IMR-90 (cell line): ENCODE data around the gene MUC5B. TPM values are rescaled to one million over a fixed set of nuclear protein-coding genes. Genes with fewer than 3 reads are reported as not detected.

Source experiments
- ATAC-seq: fragments of 200-7000 bp; cut with Tn5 transposase; 2 replicates; pipeline ENCODE4 v1.9.1; 2020; ENCODE audit warnings: low read depth, mild to moderate bottlenecking, moderate library complexity
- BruUV-seq: library from RNA; stranded (reverse); fragments of 400-500 nt; replicated peaks from 2 replicates; lab custom pipeline; 2021; lab: Mats Ljungman, UMichigan
- CTCF ChIA-PET: fragments of 300-600 bp; formaldehyde crosslinking; extraction: SDS; loops from one replicate; lab custom pipeline; 2021; ENCODE audit warnings: antibody characterized with exemption; lab: Yijun Ruan, JAX
- POLR2A ChIA-PET: fragments of 300-600 bp; sonication (Branson Sonifier 250); formaldehyde crosslinking; loops from one replicate; lab custom pipeline; 2022; ENCODE audit warnings: antibody characterized with exemption; ENCODE audit not compliant: unreplicated experiment; lab: Charles Lee
- DNase-seq: peaks from one replicate; pipeline ENCODE4 v3.0.0; 2013
- H2AFZ ChIP-seq: replicated peaks from 2 replicates; pipeline ENCODE3; 2013; ENCODE audit warnings: low read length, mild to moderate bottlenecking; ENCODE audit not compliant: poor library complexity
- H2AK5ac ChIP-seq: 2 replicates; pipeline ENCODE4 v1.6.1; 2013; ENCODE audit warnings: low read depth, low read length, inconsistent platforms
- H2AK9ac ChIP-seq: replicated peaks from 2 replicates; pipeline ENCODE3; 2013; ENCODE audit warnings: mild to moderate bottlenecking, low read depth, low read length, moderate library complexity; ENCODE audit not compliant: poor library complexity
- H2BK120ac ChIP-seq: 2 replicates; pipeline ENCODE4 v1.6.1; 2013; ENCODE audit warnings: low read depth, low read length, inconsistent platforms
- H2BK15ac ChIP-seq: 3 replicates; pipeline ENCODE4 v1.6.1; 2013; ENCODE audit warnings: low read depth, low read length, inconsistent platforms
- H2BK20ac ChIP-seq: 2 replicates; pipeline ENCODE4 v1.6.1; 2013; ENCODE audit warnings: low read depth, mild to moderate bottlenecking, inconsistent platforms, low read length, moderate library complexity
- H2BK5ac ChIP-seq: 2 replicates; pipeline ENCODE4 v1.6.1; 2013; ENCODE audit warnings: mild to moderate bottlenecking, low read depth, low read length, inconsistent platforms; ENCODE audit not compliant: poor library complexity, severe bottlenecking
- H3K14ac ChIP-seq: replicated peaks from 2 replicates; pipeline ENCODE4 v1.6.1; 2013; ENCODE audit warnings: low read depth, low read length, inconsistent platforms
- H3K18ac ChIP-seq: 2 replicates; pipeline ENCODE4 v1.6.1; 2013; ENCODE audit warnings: low read depth, low read length, control low read depth
- H3K23ac ChIP-seq: 2 replicates; pipeline ENCODE4 v1.6.1; 2013; ENCODE audit warnings: low read depth, low read length, inconsistent platforms
- H3K27ac ChIP-seq: 2 replicates; pipeline ENCODE4 v1.5.1; 2013; ENCODE audit warnings: mild to moderate bottlenecking, control low read depth, low read length; ENCODE audit not compliant: insufficient read depth
- H3K27me3 ChIP-seq: 2 replicates; pipeline ENCODE4 v1.6.1; 2013; ENCODE audit warnings: low read length; ENCODE audit not compliant: control insufficient read depth, insufficient read depth
- H3K36me3 ChIP-seq: 2 replicates; pipeline ENCODE4 v1.6.1; 2013; ENCODE audit warnings: low read length, mixed read lengths; ENCODE audit not compliant: control insufficient read depth, insufficient read depth
- H3K4ac ChIP-seq: 2 replicates; pipeline ENCODE4 v1.6.1; 2013; ENCODE audit warnings: low read depth, low read length, inconsistent platforms
- H3K4me1 ChIP-seq: 2 replicates; pipeline ENCODE4 v1.6.1; 2013; ENCODE audit warnings: low read length, mixed read lengths; ENCODE audit not compliant: control insufficient read depth, insufficient read depth
- H3K4me2 ChIP-seq: 2 replicates; pipeline ENCODE4 v1.6.1; 2013; ENCODE audit warnings: low read depth, mild to moderate bottlenecking, control low read depth, low read length, moderate library complexity
- H3K4me3 ChIP-seq: 2 replicates; pipeline ENCODE4 v1.5.1; 2013; ENCODE audit warnings: low read depth, mild to moderate bottlenecking, control low read depth, low read length, moderate library complexity; ENCODE audit not compliant: insufficient read depth
- H3K56ac ChIP-seq: 2 replicates; pipeline ENCODE4 v1.6.1; 2013; ENCODE audit warnings: low read length, inconsistent platforms; ENCODE audit not compliant: insufficient read depth; ENCODE audit errors: extremely low read depth
- H3K79me1 ChIP-seq, 2 experiments: 2 replicates each; pipeline ENCODE4 v1.6.1; 2013; ENCODE audit warnings: low read length in 2 of 2, inconsistent platforms in 1 of 2, low read depth in 1 of 2
- H3K9ac ChIP-seq: 2 replicates; pipeline ENCODE4 v1.6.1; 2013; ENCODE audit warnings: low read depth, low read length, control low read depth
- H3K9me1 ChIP-seq: 2 replicates; pipeline ENCODE4 v1.6.1; 2013; ENCODE audit warnings: low read length, inconsistent platforms; ENCODE audit not compliant: insufficient read depth
- H3K9me3 ChIP-seq: 2 replicates; pipeline ENCODE4 v1.6.1; 2013; ENCODE audit warnings: low read length; ENCODE audit not compliant: control insufficient read depth, insufficient read depth
- H4K20me1 ChIP-seq: 2 replicates; pipeline ENCODE4 v1.6.1; 2013; ENCODE audit warnings: low read length, inconsistent platforms; ENCODE audit not compliant: insufficient read depth
- H4K5ac ChIP-seq: 2 replicates; pipeline ENCODE4 v1.6.1; 2013; ENCODE audit warnings: mild to moderate bottlenecking, low read depth, low read length, control low read depth
- H4K8ac ChIP-seq, 2 experiments: 2 replicates each; pipeline ENCODE4 v1.6.1; 2013; ENCODE audit warnings: low read depth in 2 of 2, low read length in 2 of 2, control low read depth in 1 of 2, inconsistent platforms in 1 of 2
- H4K91ac ChIP-seq: 2 replicates; pipeline ENCODE4 v1.6.1; 2013; ENCODE audit warnings: low read depth, low read length, inconsistent platforms; ENCODE audit not compliant: insufficient read depth
- BHLHE40 ChIP-seq: fragments of 150-350 bp; IDR thresholded peaks from 2 replicates; pipeline ENCODE4 v1.6.1; 2016; ENCODE audit warnings: mild to moderate bottlenecking, low read depth, low read length
- CEBPB ChIP-seq: IDR thresholded peaks from 2 replicates; pipeline ENCODE4 v1.6.1; 2012; ENCODE audit warnings: low read depth, low read length, improper control_type of control experiment
- CHD1 ChIP-seq: IDR thresholded peaks from 2 replicates; pipeline ENCODE4 v1.6.1; 2012; ENCODE audit warnings: low read depth, low read length, improper control_type of control experiment
- FOS ChIP-seq: fragments of 150-350 bp; IDR thresholded peaks from 2 replicates; pipeline ENCODE4 v1.6.1; 2016; ENCODE audit warnings: low read depth, low read length
- MAFK ChIP-seq: IDR thresholded peaks from 2 replicates; pipeline ENCODE4 v1.6.1; 2012; ENCODE audit warnings: low read depth, low read length, improper control_type of control experiment
- MAZ ChIP-seq: IDR thresholded peaks from 2 replicates; pipeline ENCODE4 v1.6.1; 2012; ENCODE audit warnings: low read depth, mild to moderate bottlenecking, low read length, improper control_type of control experiment, moderate library complexity, borderline replicate concordance
- MXI1 ChIP-seq: IDR thresholded peaks from 2 replicates; pipeline ENCODE4 v1.6.1; 2012; ENCODE audit warnings: low read depth, mild to moderate bottlenecking, low read length, moderate library complexity, borderline replicate concordance
- NFE2L2 ChIP-seq: fragments of 150-350 bp; IDR thresholded peaks from 2 replicates; pipeline ENCODE4 v1.6.1; 2016; ENCODE audit warnings: low read depth, mild to moderate bottlenecking, low read length
- POLR2A ChIP-seq: IDR thresholded peaks from 2 replicates; pipeline ENCODE4 v1.6.1; 2012; ENCODE audit warnings: mild to moderate bottlenecking, low read depth, low read length
- RAD21 ChIP-seq: IDR thresholded peaks from 2 replicates; pipeline ENCODE4 v1.6.1; 2012; ENCODE audit warnings: low read length, improper control_type of control experiment
- RCOR1 ChIP-seq: IDR thresholded peaks from 2 replicates; pipeline ENCODE4 v1.6.1; 2012; ENCODE audit warnings: mild to moderate bottlenecking, low read length, improper control_type of control experiment; ENCODE audit not compliant: insufficient replicate concordance
- RFX5 ChIP-seq: IDR thresholded peaks from 2 replicates; pipeline ENCODE4 v1.8.0; 2012; ENCODE audit warnings: low read depth, mild to moderate bottlenecking, low read length, moderate library complexity
- SMC3 ChIP-seq: fragments of 150-350 bp; IDR thresholded peaks from 2 replicates; pipeline ENCODE4 v1.6.1; 2016; ENCODE audit warnings: low read depth, mild to moderate bottlenecking, antibody characterized with exemption, low read length, moderate library complexity
- WGBS, 2 experiments: methylation state at CpG; one replicate each; pipeline versions ENCODE4 v1.1.5 to v1.1.7; 2013; ENCODE audit warnings: missing lambda C conversion rate in 2 of 2; ENCODE audit not compliant: insufficient read length in 1 of 2; ENCODE audit errors: extremely low coverage in 2 of 2; 5-methylcytosine and 5-hydroxymethylcytosine counted together
- dilution Hi-C: fragments of 300-500 bp; cut with HindIII; formaldehyde crosslinking; loops from one replicate; pipeline ENCODE4 v1.14.3; 2018; ENCODE audit warnings: low sequenced_read_pairs; ENCODE audit not compliant: unreplicated experiment
- in situ Hi-C: fragments of 300-500 bp; cut with MboI; formaldehyde crosslinking; loops from 3 replicates; pipeline ENCODE4 v1.14.3; 2019; ENCODE audit warnings: low sequenced_read_pairs, inconsistent platforms, mixed read lengths
- intact Hi-C: fragments of 100-400 bp; cut with micrococcal nuclease; formaldehyde crosslinking; loops from 2 replicates; pipeline ENCODE4 v1.10.0; 2022
- polyA plus RNA-seq, 3 experiments: library from polyadenylated mRNA; depleted of rRNA; stranded (reverse); fragments of >200 nt; gene quantifications; 2 replicates each; pipeline ENCODE4 v1.2.3, GENCODE V29; 2012; ENCODE audit warnings: low replicate concordance in 1 of 3
- total RNA-seq: library from RNA; depleted of rRNA; stranded (reverse); fragments of >200 nt; gene quantifications from 2 replicates; pipeline ENCODE4 v1.2.3, GENCODE V29; 2012
- TF ChIP-seq, protein P1 (sequence below): fragments of 150-350 bp; IDR thresholded peaks from 2 replicates; pipeline ENCODE4 v1.6.1; 2016; ENCODE audit warnings: low read depth, mild to moderate bottlenecking, low read length, moderate library complexity, borderline replicate concordance
- TF ChIP-seq, protein P2 (sequence below): conservative IDR thresholded peaks from 2 replicates; pipeline ENCODE4 v1.5.1; 2012; ENCODE audit warnings: mild to moderate bottlenecking, low read depth, low read length, improper control_type of control experiment

The MUC5B gene
- total and polyA plus RNA-seq, 2 of the 4 experiments (the other 2 are of a cell fraction), result not detected

DNA sequence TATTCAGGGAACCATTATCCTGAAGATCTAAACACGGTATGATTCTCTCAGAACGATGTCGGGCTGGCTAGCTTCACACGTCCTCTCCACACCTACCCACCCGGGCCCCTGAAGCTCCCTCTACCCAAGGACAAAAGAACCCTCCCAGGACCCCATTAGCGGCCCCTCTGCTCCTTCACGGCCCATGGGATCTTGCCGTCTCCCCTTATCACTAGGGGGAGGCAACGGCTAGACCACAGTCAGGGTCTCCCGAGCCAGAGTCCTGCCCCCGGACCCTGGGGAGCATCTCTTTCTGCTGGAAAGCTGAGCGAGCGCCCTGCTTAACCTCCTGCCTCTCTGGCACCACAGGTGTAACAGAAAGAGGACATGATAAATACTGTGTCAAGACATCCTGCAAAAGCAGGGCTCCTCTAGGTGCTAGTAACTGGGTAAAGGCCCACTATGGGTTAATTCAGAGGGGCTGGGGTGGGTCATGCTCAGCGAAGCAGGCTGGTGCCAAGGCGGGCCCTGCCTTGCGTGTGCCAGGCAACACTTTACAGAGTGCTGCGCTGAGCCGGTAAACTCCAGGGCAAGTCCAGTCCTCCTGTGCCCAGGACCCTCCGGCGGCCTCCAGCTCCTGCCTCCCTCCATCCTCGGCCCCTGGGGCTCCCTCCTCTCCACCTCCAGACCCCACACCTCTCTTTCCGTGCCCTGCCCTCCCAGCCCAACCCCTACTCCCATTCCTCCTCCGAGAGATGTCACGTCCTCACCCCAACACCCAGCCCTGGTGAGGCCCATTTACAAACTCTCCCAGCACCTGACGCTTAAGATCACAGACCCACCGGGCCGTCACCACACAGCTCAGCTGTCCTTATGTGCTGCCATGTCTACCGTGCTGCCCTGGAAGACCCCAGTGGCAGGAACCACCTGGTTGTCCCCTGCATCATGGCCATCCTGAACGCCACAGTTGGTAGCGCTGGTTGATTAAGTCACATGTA, 83.6 kb downstream of the MUC5B start:
- H3K27ac ChIP-seq, result no peak overlapping the region
- peaks cover 9% of the 10 kb centered on the region; the same call in 1 of the 2 replicates for H3K36me3 ChIP-seq
- H3K14ac ChIP-seq, result no peak overlapping the region
- H4K20me1 ChIP-seq, result peaks cover 70% of the 10 kb centered on the region
- no peak overlapping the region for H2BK5ac ChIP-seq
- no peak overlapping the region for H2AK5ac ChIP-seq
- peaks cover 5% of the 10 kb centered on the region; the same call in 1 of the 2 replicates for H3K4me1 ChIP-seq
- in situ Hi-C loops, result no loop called here
- BruUV-seq, result no TSS peak
- no peak overlapping the region for H3K56ac ChIP-seq
- H2AK9ac ChIP-seq, result no peak overlapping the region
- H4K91ac ChIP-seq, result no peak overlapping the region
- H3K18ac ChIP-seq, result no peak overlapping the region
- H2BK20ac ChIP-seq, result no peak overlapping the region
- no peak overlapping the region for H3K4me2 ChIP-seq
- H4K8ac ChIP-seq, result no peak overlapping the region
- no peak overlapping the region for H2BK15ac ChIP-seq
- H2BK120ac ChIP-seq, result no peak overlapping the region
- no peak overlapping the region for H3K4ac ChIP-seq
- intact Hi-C loops, result no loop called here
- ATAC-seq, result no peak
- no peak overlapping the region for H4K5ac ChIP-seq
- WGBS, 2 experiments, result 95% methylated on average over 17 of the region's 30 CpGs; no CpG with 5 or more reads in 1 of the 2 experiments
- dilution Hi-C loops, result no loop called here
- H3K27me3 ChIP-seq, result no peaks in the 10 kb centered on the region
- H3K9ac ChIP-seq, result no peak overlapping the region
- H2AFZ ChIP-seq, result no peak overlapping the region
- ChIA-PET CTCF (no interaction called here), POLR2A (no interaction called here)
- H3K9me3 ChIP-seq, result peaks cover 3% of the 10 kb centered on the region
- H3K79me1 ChIP-seq, result peaks cover 19 to 77% of the 10 kb centered on the region in 2 experiments
- peaks cover 7% of the 10 kb centered on the region; the same call in 1 of the 2 replicates for H3K9me1 ChIP-seq
- H3K4me3 ChIP-seq, result no peak overlapping the region
- DNase-seq, result no peak
- H3K23ac ChIP-seq, result no peak overlapping the region
- no peak for TF ChIP-seq MAZ
- TF ChIP-seq BHLHE40, result no peak
- no peak for TF ChIP-seq CHD1
- no peak for TF ChIP-seq SMC3
- no peak for TF ChIP-seq POLR2A
- TF ChIP-seq MAFK, result no peak
- TF ChIP-seq, protein P1, sequence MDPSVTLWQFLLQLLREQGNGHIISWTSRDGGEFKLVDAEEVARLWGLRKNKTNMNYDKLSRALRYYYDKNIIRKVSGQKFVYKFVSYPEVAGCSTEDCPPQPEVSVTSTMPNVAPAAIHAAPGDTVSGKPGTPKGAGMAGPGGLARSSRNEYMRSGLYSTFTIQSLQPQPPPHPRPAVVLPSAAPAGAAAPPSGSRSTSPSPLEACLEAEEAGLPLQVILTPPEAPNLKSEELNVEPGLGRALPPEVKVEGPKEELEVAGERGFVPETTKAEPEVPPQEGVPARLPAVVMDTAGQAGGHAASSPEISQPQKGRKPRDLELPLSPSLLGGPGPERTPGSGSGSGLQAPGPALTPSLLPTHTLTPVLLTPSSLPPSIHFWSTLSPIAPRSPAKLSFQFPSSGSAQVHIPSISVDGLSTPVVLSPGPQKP, result no peak
- TF ChIP-seq RCOR1, result no peak
- TF ChIP-seq CEBPB, result no peak
- TF ChIP-seq, protein P2, sequence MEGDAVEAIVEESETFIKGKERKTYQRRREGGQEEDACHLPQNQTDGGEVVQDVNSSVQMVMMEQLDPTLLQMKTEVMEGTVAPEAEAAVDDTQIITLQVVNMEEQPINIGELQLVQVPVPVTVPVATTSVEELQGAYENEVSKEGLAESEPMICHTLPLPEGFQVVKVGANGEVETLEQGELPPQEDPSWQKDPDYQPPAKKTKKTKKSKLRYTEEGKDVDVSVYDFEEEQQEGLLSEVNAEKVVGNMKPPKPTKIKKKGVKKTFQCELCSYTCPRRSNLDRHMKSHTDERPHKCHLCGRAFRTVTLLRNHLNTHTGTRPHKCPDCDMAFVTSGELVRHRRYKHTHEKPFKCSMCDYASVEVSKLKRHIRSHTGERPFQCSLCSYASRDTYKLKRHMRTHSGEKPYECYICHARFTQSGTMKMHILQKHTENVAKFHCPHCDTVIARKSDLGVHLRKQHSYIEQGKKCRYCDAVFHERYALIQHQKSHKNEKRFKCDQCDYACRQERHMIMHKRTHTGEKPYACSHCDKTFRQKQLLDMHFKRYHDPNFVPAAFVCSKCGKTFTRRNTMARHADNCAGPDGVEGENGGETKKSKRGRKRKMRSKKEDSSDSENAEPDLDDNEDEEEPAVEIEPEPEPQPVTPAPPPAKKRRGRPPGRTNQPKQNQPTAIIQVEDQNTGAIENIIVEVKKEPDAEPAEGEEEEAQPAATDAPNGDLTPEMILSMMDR, result no peak
- TF ChIP-seq RFX5, result no peak
- no peak for TF ChIP-seq FOS
- TF ChIP-seq NFE2L2, result no peak
- no peak for TF ChIP-seq RAD21
- TF ChIP-seq MXI1, result no peak
